GM23338 (cell line): ENCODE measurements around the gene C3orf22. TPM values are rescaled to one million over a fixed set of nuclear protein-coding genes. Genes with fewer than 3 reads are reported as not detected.

Source experiments
- ATAC-seq: fragments of 200-7000 bp; cut with Tn5 transposase; 3 replicates; pipeline ENCODE4 v1.9.1; 2020
- DNase-seq: peaks from one replicate; pipeline ENCODE4 v3.0.0-alpha.2; 2015; ENCODE audit warnings: low spot score
- H2AFZ ChIP-seq: fragments of 200-600 bp; sonication (generic); 2 replicates; pipeline ENCODE4 v1.8.0; 2016; ENCODE audit warnings: antibody characterized with exemption, mild to moderate bottlenecking, moderate library complexity
- H3F3A ChIP-seq: fragments of 200-600 bp; sonication (generic); replicated peaks from 2 replicates; pipeline ENCODE4 v1.8.0; 2017; ENCODE audit warnings: antibody characterized with exemption, mixed run types, low read depth
- H3K27ac ChIP-seq: fragments of 200-600 bp; sonication (generic); 2 replicates; pipeline ENCODE4 v1.6.1; 2016; ENCODE audit warnings: low read depth
- H3K27me3 ChIP-seq: fragments of 200-600 bp; sonication (generic); 2 replicates; pipeline ENCODE4 v1.8.0; 2016; ENCODE audit warnings: mild to moderate bottlenecking, mixed run types, moderate library complexity; ENCODE audit not compliant: insufficient read depth
- H3K36me3 ChIP-seq: fragments of 200-600 bp; sonication (generic); 2 replicates; pipeline ENCODE4 v1.8.0; 2016; ENCODE audit warnings: mild to moderate bottlenecking; ENCODE audit not compliant: insufficient read depth
- H3K4me1 ChIP-seq: fragments of 200-600 bp; sonication (generic); 2 replicates; pipeline ENCODE4 v1.8.0; 2016; ENCODE audit warnings: mild to moderate bottlenecking, moderate library complexity; ENCODE audit not compliant: insufficient read depth
- H3K4me2 ChIP-seq: fragments of 200-600 bp; sonication (generic); 2 replicates; pipeline ENCODE4 v1.7.1; 2017; ENCODE audit warnings: mixed run types
- H3K4me3 ChIP-seq: fragments of 200-600 bp; sonication (generic); 2 replicates; pipeline ENCODE4 v1.6.1; 2016; ENCODE audit warnings: mixed run types
- H3K79me2 ChIP-seq: fragments of 200-600 bp; sonication (generic); replicated peaks from 2 replicates; pipeline ENCODE4 v1.8.0; 2017; ENCODE audit warnings: mild to moderate bottlenecking; ENCODE audit not compliant: insufficient read depth
- H3K9me2 ChIP-seq: fragments of 200-600 bp; sonication (generic); 2 replicates; pipeline ENCODE4 v1.8.0; 2017; ENCODE audit not compliant: insufficient read depth
- H4K20me1 ChIP-seq: fragments of 200-600 bp; sonication (generic); replicated peaks from 2 replicates; pipeline ENCODE4 v1.8.0; 2017; ENCODE audit warnings: mild to moderate bottlenecking; ENCODE audit not compliant: insufficient read depth
- H3K27ac Mint-ChIP-seq: 2 replicates; pipeline ENCODE4 v1.8.0; 2020; ENCODE audit warnings: inconsistent platforms, mild to moderate bottlenecking, moderate library complexity, mixed read lengths
- H3K27me3 Mint-ChIP-seq: 3 replicates; pipeline ENCODE4 v1.8.0; 2022; ENCODE audit warnings: low read depth, mild to moderate bottlenecking, moderate library complexity, mixed read lengths, inconsistent platforms; ENCODE audit not compliant: insufficient read depth, poor library complexity
- H3K36me3 Mint-ChIP-seq: 3 replicates; pipeline ENCODE4 v1.8.0; 2021; ENCODE audit warnings: low read depth, mild to moderate bottlenecking, inconsistent platforms, moderate library complexity, mixed read lengths
- H3K4me1 Mint-ChIP-seq: 3 replicates; pipeline ENCODE4 v1.8.0; 2020; ENCODE audit warnings: mild to moderate bottlenecking, inconsistent platforms, mixed read lengths
- H3K4me3 Mint-ChIP-seq: 3 replicates; pipeline ENCODE4 v1.8.0; 2021; ENCODE audit warnings: moderate library complexity, mild to moderate bottlenecking, inconsistent platforms, mixed read lengths
- H3K9me3 Mint-ChIP-seq: 3 replicates; pipeline ENCODE4 v1.8.0; 2020; ENCODE audit warnings: moderate library complexity, mild to moderate bottlenecking, inconsistent platforms, mixed read lengths
- CTCF ChIP-seq, 2 experiments: fragments of 200-600 bp in 1 of 2; sonication (generic) in 1 of 2; conservative IDR thresholded peaks; 2 replicates each; pipeline versions ENCODE4 v1.5.1 to v1.6.1; 2016 to 2017; ENCODE audit warnings: antibody characterized with exemption in 2 of 2, low read depth in 2 of 2, mild to moderate bottlenecking in 2 of 2, moderate library complexity in 1 of 2
- EZH2 ChIP-seq: fragments of 200-600 bp; sonication (generic); IDR thresholded peaks from one replicate; pipeline ENCODE4 v1.8.0; 2017; ENCODE audit warnings: antibody characterized with exemption, mild to moderate bottlenecking, low read depth; ENCODE audit not compliant: unreplicated experiment
- EZH2phosphoT487 ChIP-seq: fragments of 200-600 bp; sonication (generic); IDR thresholded peaks from one replicate; pipeline ENCODE4 v1.8.1; 2018; ENCODE audit warnings: antibody characterized with exemption; ENCODE audit not compliant: unreplicated experiment
- POLR2AphosphoS5 ChIP-seq: IDR thresholded peaks from 2 replicates; pipeline ENCODE4 v1.6.1; 2016; ENCODE audit warnings: antibody characterized with exemption, low read depth
- REST ChIP-seq: IDR thresholded peaks from one replicate; pipeline ENCODE4 v1.6.1; 2018; ENCODE audit warnings: antibody characterized with exemption; ENCODE audit not compliant: unreplicated experiment
- ZNF114 ChIP-seq: fragments of 250-450 bp; sonication (Bioruptor Pico); IDR thresholded peaks from 2 replicates; pipeline ENCODE4 v1.5.0; 2020; ENCODE audit warnings: mild to moderate bottlenecking, moderate library complexity
- ZNF331 ChIP-seq: fragments of 250-450 bp; sonication (Bioruptor Pico); IDR thresholded peaks from 2 replicates; pipeline ENCODE4 v1.5.0; 2020; ENCODE audit warnings: low read depth, mild to moderate bottlenecking, moderate library complexity
- ZNF462 ChIP-seq: fragments of 250-450 bp; sonication (Bioruptor Pico); IDR thresholded peaks from 2 replicates; pipeline ENCODE4 v1.5.0; 2020; ENCODE audit warnings: mild to moderate bottlenecking, moderate library complexity
- polyA plus RNA-seq: library from polyadenylated mRNA; unstranded; fragments of >200 nt; fragmentation: Nextera tagmentation; extraction: Ambion mirVana; gene quantifications from 2 replicates; pipeline ENCODE4 v1.2.1, GENCODE V29; 2016
- total RNA-seq: library from RNA; depleted of rRNA; stranded (reverse); fragments of >200 nt; shearing (Covaris generic); gene quantifications from 2 replicates; pipeline ENCODE4 v1.2.3, GENCODE V29; 2014

Gene C3orf22
- total and polyA plus RNA-seq, 2 experiments from 2014 or later: not detected

- Histone ChIP-seq H3K4me1 (no peaks in the 10 kb centered on the region), H3K4me3 (no peak overlapping the region), H3K27me3 (no peaks in the 10 kb centered on the region), H2AFZ (no peak overlapping the region), H3K79me2 (no peaks in the 10 kb centered on the region), H3K9me2 (no peaks in the 10 kb centered on the region), H3F3A (no peaks in the 10 kb centered on the region), H3K27ac (no peak overlapping the region), H4K20me1 (no peaks in the 10 kb centered on the region), H3K4me2 (no peak overlapping the region), H3K36me3 (no peaks in the 10 kb centered on the region)
- no peak for ATAC-seq
- Mint-ChIP-seq H3K36me3 (no peaks in the 10 kb centered on the region), H3K27ac (no peak overlapping the region), H3K27me3 (peaks cover 6% of the 10 kb centered on the region), H3K4me1 (peaks cover 2% of the 10 kb centered on the region; the same call in 1 of the 3 replicates), H3K9me3 (no peaks in the 10 kb centered on the region), H3K4me3 (no peak overlapping the region)
- TF ChIP-seq ZNF114 (CRISPR knock-in tag) (no peak), ZNF331 (CRISPR knock-in tag) (no peak), CTCF (conservative IDR thresholded peaks at IDR 0.05; ENCODE audit: low read depth in 2 of 2) (no peak), EZH2 (no peak), EZH2phosphoT487 (no peak)
- DNase-seq: no peak
Measured at GRCh38 chr3:126512026-126512425, 46.7 kb downstream of the C3orf22 start.

- peaks cover 2% of the 10 kb centered on the region; the same call in 1 of the 3 replicates for H3K4me1 Mint-ChIP-seq
- Histone ChIP-seq H3K4me1 (no peaks in the 10 kb centered on the region), H3F3A (no peaks in the 10 kb centered on the region), H3K36me3 (no peaks in the 10 kb centered on the region), H3K9me2 (no peaks in the 10 kb centered on the region), H4K20me1 (no peaks in the 10 kb centered on the region), H3K4me2 (no peak overlapping the region), H3K27ac (no peak overlapping the region), H3K79me2 (no peaks in the 10 kb centered on the region), H2AFZ (0 out of 2 replicates have a peak overlapping the region, but pooled peaks have one; percentile 6), H3K27me3 (no peaks in the 10 kb centered on the region), H3K4me3 (no peak overlapping the region)
- no peak overlapping the region for H3K27ac Mint-ChIP-seq
- no peak overlapping the region for H3K4me3 Mint-ChIP-seq
- DNase-seq (no peak), ATAC-seq (no peak)
- H3K36me3 Mint-ChIP-seq: no peaks in the 10 kb centered on the region
- peaks cover 6% of the 10 kb centered on the region for H3K27me3 Mint-ChIP-seq
- no peaks in the 10 kb centered on the region for H3K9me3 Mint-ChIP-seq
- no peak for TF ChIP-seq CTCF (conservative IDR thresholded peaks at IDR 0.05; ENCODE audit: low read depth in 2 of 2)
- no peak for TF ChIP-seq REST
- no peak for TF ChIP-seq ZNF462 (CRISPR knock-in tag)
- no peak for TF ChIP-seq EZH2
- TF ChIP-seq POLR2AphosphoS5: no peak
Measured at GRCh38 chr3:126511291-126511690, 47.4 kb downstream of the C3orf22 start.
